Activated CD8-positive, alpha-beta memory T cell treated with anti-CD3 and anti-CD28 coated beads, Interleukin-2, amount 10 ng/mL, durations not matched to agents 7 days and 5 days (primary cell): ENCODE data around the gene NUTM2E. TPM values are rescaled to one million over a fixed set of nuclear protein-coding genes. Genes with fewer than 3 reads are reported as not detected.
"Not testable (repeated sequence)": the region's sequence is repeated elsewhere in the genome, so short reads cannot be mapped to it uniquely, and the experiment has no call there.

Source experiments
- ATAC-seq: fragments of 150-1000 bp; cut with Tn5 transposase; one replicate; pipeline ENCODE4 v1.10.0; 2021; ENCODE audit warnings: moderate library complexity
- CTCF ChIA-PET: fragments of 350-600 bp; sonication (Branson Sonifier 250); formaldehyde crosslinking; loops from one replicate; lab custom pipeline; 2021; ENCODE audit warnings: antibody characterized with exemption; lab: Charles Lee
- DNase-seq: peaks from one replicate; pipeline ENCODE4 v3.0.0-alpha.2; 2020
- H3K27ac Mint-ChIP-seq: one replicate; pipeline ENCODE4 v1.8.0; 2021; ENCODE audit warnings: mild to moderate bottlenecking, mixed read lengths
- H3K27me3 Mint-ChIP-seq: one replicate; pipeline ENCODE4 v1.8.0; 2021; ENCODE audit warnings: mixed read lengths
- H3K36me3 Mint-ChIP-seq: one replicate; pipeline ENCODE4 v1.8.0; 2021; ENCODE audit warnings: mild to moderate bottlenecking, mixed read lengths
- H3K4me1 Mint-ChIP-seq: one replicate; pipeline ENCODE4 v1.8.0; 2021; ENCODE audit warnings: mixed read lengths
- H3K4me3 Mint-ChIP-seq: one replicate; pipeline ENCODE4 v1.8.0; 2021; ENCODE audit warnings: mild to moderate bottlenecking, moderate library complexity, mixed read lengths
- H3K9me3 Mint-ChIP-seq: one replicate; pipeline ENCODE4 v1.8.0; 2022; ENCODE audit warnings: low read depth, mixed read lengths
- total RNA-seq, 2 experiments: library from RNA; stranded (reverse); gene quantifications; one replicate each; pipeline ENCODE4 v1.2.3, GENCODE V29; 2021

The NUTM2E gene
- total RNA-seq, 2 experiments from 2014 or later: 0.28 TPM; not detected in 1

DNA sequence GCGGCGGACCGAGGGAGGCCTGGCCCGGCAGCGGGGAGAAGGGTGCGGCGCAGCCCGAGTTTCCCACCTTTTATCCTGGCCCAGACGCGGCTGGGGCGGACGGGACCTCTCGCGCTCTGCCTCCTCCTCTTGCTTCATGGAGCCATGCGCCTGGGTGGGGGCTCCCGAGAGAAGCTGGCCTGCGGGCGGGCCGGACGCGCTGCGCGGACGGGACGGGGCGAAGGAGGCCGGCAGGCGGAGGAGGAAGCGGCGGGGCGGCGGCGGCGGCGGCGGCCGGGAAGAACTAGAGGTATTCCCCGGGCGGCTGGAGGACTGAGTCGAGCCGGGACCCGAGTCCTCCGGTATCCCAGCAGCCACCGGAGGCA, 426 bp upstream of the NUTM2E start:
- H3K9me3 Mint-ChIP-seq, CTCF ChIA-PET, ATAC-seq, DNase-seq, H3K36me3 Mint-ChIP-seq, H3K27me3 Mint-ChIP-seq: not testable (repeated sequence)
- Mint-ChIP-seq H3K27ac (peak overlapping the region; percentile 73), H3K4me1 (peaks cover 27% of the 10 kb centered on the region), H3K4me3 (peak overlapping the region; percentile 78)

DNA sequence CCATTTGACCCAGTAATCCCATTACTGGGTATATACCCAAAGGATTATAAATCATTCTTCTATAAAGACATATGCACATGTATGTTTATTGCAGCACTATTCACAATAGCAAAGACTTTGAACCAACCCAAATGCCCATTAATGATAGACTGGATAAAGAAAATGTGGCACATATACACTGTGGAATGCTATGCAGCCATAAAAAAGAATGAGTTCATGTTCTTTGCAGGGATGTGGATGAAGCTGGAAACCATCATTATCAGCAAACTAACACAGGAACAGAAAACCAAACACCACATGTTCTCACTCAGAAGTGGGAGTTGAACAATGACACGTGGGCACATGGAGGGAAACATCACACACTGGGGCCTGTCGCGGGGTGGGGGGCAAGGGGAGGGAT, 7.3 kb downstream of the NUTM2E start:
- ATAC-seq, H3K27ac Mint-ChIP-seq, DNase-seq, H3K4me1 Mint-ChIP-seq, H3K27me3 Mint-ChIP-seq, CTCF ChIA-PET, H3K4me3 Mint-ChIP-seq, H3K36me3 Mint-ChIP-seq, H3K9me3 Mint-ChIP-seq: not testable (repeated sequence)

DNA sequence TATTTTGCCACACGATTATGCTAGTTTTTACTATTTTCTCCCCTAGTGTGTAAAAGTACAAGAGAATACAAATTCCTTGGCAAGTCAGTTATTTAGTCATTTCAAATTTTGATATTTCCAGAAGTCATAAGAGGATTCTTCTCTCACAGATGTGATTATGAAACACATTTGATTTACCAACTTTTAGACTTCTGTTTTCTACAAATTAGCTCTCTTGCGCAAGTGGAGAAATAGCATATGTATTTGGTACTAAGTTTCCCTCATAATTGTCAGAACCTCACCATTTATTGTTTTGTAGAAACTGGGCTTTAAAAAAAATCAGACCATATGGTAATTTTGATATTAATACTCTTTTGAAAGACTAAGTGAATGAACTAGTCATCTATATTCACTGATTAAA, 9.4 kb downstream of the NUTM2E start:
- DNase-seq, H3K36me3 Mint-ChIP-seq, ATAC-seq, H3K27me3 Mint-ChIP-seq, H3K27ac Mint-ChIP-seq, H3K4me1 Mint-ChIP-seq, CTCF ChIA-PET, H3K4me3 Mint-ChIP-seq, H3K9me3 Mint-ChIP-seq: not testable (repeated sequence)

DNA sequence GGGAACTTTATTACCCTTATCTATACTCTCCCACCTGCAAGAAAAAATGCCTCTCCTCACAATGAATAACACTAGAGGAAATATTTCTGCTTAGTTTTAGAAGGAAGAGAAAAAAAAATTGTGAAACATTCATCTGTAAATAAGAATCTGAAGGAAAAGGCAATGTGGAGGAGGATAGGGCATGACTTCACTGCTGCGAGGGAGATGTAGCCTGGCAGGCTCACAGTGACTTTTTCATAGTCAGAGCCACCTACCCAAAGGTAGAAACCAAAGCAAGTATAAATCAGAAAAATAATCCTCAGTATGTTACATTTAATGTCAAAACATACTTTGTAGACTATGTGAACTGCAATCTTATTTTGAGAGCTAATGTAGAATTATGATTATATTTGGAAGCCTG, 10.4 kb downstream of the NUTM2E start:
- H3K27ac Mint-ChIP-seq, ATAC-seq, H3K4me3 Mint-ChIP-seq, H3K4me1 Mint-ChIP-seq, H3K27me3 Mint-ChIP-seq, DNase-seq, H3K36me3 Mint-ChIP-seq, H3K9me3 Mint-ChIP-seq, CTCF ChIA-PET: not testable (repeated sequence)

DNA sequence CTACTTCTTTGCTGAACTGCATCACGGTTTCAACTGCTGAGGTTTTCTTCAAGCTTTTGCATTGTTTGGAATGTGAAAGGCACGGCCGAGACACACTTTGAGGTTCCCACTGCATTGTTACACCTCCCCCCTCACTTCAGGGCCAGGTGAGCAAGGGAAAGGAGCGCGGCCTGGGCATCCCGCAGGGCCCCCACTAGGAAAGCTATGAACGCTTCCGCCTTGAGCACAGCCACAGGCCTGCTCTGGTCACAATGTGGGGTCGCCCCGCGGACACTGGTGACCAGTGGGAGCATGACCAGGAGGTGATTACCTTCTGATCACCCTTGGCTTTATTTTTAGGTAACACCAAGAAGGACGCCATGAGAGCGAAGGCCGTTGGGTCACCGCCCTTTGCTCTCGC, 11.9 kb downstream of the NUTM2E start:
- H3K4me3 Mint-ChIP-seq, ATAC-seq, CTCF ChIA-PET, H3K27me3 Mint-ChIP-seq, DNase-seq, H3K4me1 Mint-ChIP-seq, H3K9me3 Mint-ChIP-seq, H3K27ac Mint-ChIP-seq, H3K36me3 Mint-ChIP-seq: not testable (repeated sequence)

DNA sequence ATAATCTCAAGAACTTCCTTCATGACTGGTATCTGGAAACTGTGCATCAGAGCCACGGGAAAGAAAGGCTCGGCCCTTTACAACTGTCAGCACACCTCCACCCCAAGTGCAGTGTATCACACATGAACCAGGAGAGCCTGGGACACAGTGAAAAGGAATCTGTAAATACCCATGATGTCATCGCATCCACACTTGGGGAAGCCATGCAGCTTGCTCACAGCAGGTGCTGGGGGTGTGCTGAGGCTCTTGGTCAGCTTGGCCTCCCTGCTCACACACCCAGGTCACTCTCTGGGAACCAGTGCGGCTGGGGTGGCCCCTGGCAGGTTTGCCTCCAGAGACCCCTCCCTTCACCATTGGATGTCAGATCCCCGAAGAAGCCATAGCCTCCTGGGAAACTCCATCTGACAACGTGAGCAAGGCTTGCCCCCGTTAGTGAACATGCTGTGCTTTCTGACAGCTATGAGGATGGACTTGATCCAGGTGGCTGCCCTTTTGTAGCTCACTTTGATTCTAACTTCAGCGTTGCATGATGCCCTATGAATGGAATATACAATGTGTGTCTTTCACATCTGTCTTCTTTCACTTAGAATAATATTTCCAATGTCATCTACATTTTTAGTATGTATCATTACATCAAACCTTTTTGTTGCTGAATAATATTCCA, 26.8 kb downstream of the NUTM2E start:
- ATAC-seq, H3K27me3 Mint-ChIP-seq, H3K9me3 Mint-ChIP-seq, H3K36me3 Mint-ChIP-seq, DNase-seq, H3K4me1 Mint-ChIP-seq, H3K4me3 Mint-ChIP-seq, H3K27ac Mint-ChIP-seq, CTCF ChIA-PET: not testable (repeated sequence)

DNA sequence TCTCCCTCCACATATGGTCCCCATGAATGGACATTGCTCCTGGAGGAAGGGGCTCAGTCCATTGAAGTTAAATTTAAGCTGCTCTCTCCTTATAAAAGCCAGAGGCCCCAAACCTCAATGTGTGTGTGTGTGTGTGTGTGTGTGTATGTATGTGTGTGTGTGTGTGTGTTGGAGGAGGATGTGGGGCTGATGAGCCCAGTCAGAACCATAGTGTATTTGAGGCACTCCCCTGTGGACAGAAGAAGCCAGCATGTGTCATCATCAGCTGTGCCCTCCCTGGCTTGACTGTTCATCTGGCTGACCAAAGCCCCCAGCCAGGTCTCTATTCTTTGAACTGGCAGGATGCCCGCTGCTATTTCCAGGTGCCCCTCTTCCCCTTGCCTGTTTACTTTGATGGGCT, 35.7 kb downstream of the NUTM2E start:
- H3K36me3 Mint-ChIP-seq, DNase-seq, ATAC-seq, H3K4me3 Mint-ChIP-seq, H3K27ac Mint-ChIP-seq, H3K9me3 Mint-ChIP-seq, H3K27me3 Mint-ChIP-seq, H3K4me1 Mint-ChIP-seq, CTCF ChIA-PET: not testable (repeated sequence)

DNA sequence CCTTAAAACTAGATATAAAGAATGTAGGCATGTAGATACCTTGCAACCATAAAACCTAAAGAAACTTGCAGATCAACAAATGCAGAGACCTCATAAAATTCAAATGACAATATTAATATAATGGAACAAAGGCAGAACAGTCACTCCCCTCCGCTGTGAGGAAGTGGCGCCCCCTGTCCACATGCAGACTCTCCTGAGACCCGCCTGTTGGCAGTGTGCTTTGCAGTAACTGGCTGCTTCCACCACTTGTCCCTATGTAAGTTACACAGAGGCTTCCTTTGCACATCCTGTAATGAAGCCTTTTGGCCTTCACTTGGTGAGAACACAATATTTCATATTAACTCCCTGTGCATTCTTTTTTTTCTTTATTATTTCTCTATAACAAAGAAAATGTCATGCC, 36.3 kb downstream of the NUTM2E start:
- H3K4me1 Mint-ChIP-seq, DNase-seq, H3K27me3 Mint-ChIP-seq, CTCF ChIA-PET, H3K27ac Mint-ChIP-seq, H3K9me3 Mint-ChIP-seq, H3K4me3 Mint-ChIP-seq, H3K36me3 Mint-ChIP-seq, ATAC-seq: not testable (repeated sequence)

DNA sequence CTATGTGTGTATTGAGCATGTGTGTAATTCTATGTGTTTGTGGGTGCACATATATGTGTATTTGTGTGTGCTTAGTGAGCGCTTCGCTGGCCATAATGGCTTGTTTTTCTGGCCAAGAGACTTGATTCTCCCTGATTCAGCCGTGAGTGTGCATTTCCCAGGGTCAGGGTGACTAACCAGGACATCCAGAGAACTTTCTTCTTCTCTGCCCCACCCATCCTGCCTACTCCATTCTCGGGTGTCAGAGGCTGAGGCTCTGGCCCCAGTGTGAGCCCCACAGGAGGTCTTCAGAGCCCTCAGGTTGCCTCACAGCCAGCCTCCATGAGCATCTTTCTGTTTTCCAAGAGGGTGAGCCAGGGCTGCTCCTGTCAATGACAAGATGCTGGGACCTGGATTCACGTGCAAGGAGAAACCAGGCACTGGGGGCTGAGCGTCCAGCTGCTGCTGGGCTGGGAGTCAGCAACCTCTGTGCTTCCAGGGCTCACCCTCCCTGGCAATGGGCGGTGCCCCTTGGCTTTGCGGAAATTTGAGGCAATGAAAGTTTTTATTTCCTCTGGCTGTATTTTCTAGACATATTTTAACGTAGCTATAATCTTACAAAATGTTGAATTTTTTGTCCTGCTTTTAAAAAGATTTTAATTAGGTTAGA, 40.5 kb downstream of the NUTM2E start:
- not testable (repeated sequence) for DNase-seq, H3K27ac Mint-ChIP-seq, H3K4me3 Mint-ChIP-seq

DNA sequence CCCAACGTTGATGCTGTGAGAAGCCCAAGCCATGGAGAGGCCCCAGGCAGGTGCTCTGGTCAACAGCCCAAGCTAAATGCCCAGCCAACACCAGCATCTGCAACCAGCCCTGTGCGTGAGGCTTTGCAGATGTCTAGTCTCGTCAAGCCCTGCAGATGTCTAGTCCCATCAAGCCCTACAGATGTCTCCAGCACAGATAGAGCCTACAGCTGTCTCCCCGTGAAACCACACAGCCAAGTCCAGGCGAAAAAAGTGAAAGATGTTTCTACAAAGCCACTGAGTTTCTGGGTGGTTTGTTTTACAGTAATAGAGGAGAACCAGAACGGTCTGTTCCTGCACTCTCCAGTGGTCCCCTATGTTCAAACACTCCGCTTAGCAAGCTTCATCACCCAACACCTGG, 41.5 kb downstream of the NUTM2E start:
- H3K4me3 Mint-ChIP-seq, H3K27me3 Mint-ChIP-seq, H3K27ac Mint-ChIP-seq, ATAC-seq, DNase-seq, H3K36me3 Mint-ChIP-seq, H3K4me1 Mint-ChIP-seq, CTCF ChIA-PET, H3K9me3 Mint-ChIP-seq: not testable (repeated sequence)

More for the DNA sequence above, 40.5 kb downstream of the NUTM2E start:
- ATAC-seq, H3K4me1 Mint-ChIP-seq, CTCF ChIA-PET, H3K36me3 Mint-ChIP-seq, H3K27me3 Mint-ChIP-seq, H3K9me3 Mint-ChIP-seq: not testable (repeated sequence)

DNA sequence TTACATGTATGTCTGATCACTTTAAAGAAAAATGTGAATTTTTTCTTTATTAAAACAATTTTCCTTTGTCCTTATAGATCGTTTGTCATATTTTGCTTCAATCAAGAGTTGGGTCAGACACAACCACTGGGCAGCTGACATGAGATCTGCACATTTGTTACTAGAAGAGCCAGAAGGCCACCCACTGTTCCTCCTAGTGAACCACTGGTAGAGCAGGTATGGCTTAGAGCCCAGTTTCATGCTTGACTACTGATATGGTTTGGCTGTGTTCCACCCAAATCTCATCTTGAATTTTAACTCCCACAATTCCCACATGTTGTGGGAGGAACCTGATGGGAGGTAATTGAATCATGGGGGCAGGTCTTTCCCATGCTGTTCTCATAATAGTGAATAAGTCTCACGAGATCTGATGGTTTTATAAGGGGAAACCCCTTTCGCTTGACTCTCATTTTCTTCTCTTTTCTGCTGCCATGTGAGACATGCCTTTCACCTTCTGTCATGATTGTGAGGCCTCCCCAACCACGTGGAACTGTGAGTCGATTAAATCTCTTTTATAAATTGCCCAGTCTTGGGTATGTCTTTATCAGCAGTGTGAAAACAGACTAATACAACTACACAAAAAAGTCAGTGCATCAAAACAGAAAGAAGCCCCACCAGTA, 43.0 kb downstream of the NUTM2E start:
- H3K4me3 Mint-ChIP-seq, H3K4me1 Mint-ChIP-seq, H3K27ac Mint-ChIP-seq, H3K27me3 Mint-ChIP-seq, H3K9me3 Mint-ChIP-seq, CTCF ChIA-PET, H3K36me3 Mint-ChIP-seq, DNase-seq, ATAC-seq: not testable (repeated sequence)

DNA sequence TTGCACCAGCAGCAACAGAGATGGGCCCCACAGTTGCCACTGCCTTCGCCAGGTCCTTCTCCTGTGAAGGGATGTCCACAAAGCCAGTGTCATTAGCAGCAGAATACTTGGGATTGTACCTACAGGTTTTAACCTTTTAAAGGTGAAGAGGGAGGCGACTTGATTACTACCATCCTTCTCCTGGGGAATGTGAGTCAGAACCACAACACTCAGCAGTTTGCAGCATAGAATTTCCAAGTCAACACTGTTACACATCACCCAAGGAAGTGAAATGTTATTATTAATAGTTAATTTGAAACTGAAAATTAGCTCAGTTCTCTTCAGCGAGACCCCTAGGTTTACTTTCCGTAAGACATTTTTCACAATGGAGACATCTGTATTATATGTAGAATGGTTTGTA, 45.2 kb downstream of the NUTM2E start:
- H3K4me1 Mint-ChIP-seq, H3K9me3 Mint-ChIP-seq, H3K27ac Mint-ChIP-seq, ATAC-seq, DNase-seq, CTCF ChIA-PET, H3K27me3 Mint-ChIP-seq, H3K4me3 Mint-ChIP-seq, H3K36me3 Mint-ChIP-seq: not testable (repeated sequence)
